ENCODE data around the gene RICTOR. TPM values are rescaled to one million over a fixed set of nuclear protein-coding genes. Genes with fewer than 3 reads are reported as not detected.

RICTOR gene
- total RNA-seq, 1 experiment from 2014 or later = 22.4 TPM

- no peak for TF ChIP-seq CTCF (IDR thresholded peaks at IDR 0.05)
- TF ChIP-seq EMX1 (CRISPR knock-in tag; IDR thresholded peaks at IDR 0.05) = no peak
- TF ChIP-seq ZNF138 (CRISPR knock-in tag; conservative IDR thresholded peaks at IDR 0.05) = no peak
- TF ChIP-seq ESRRA (CRISPR knock-in tag; IDR thresholded peaks at IDR 0.05; ENCODE audit: borderline replicate concordance) = no peak
- no peak for TF ChIP-seq ZNF425 (CRISPR knock-in tag; conservative IDR thresholded peaks at IDR 0.05)
- TF ChIP-seq FOXJ3 (CRISPR knock-in tag; IDR thresholded peaks at IDR 0.05; ENCODE audit: borderline replicate concordance) = no peak
- no peak for TF ChIP-seq CREB1 (CRISPR knock-in tag; IDR thresholded peaks at IDR 0.05)
- no peak for TF ChIP-seq GTF2I (CRISPR knock-in tag; conservative IDR thresholded peaks at IDR 0.05)
- TF ChIP-seq ZNF121 (CRISPR knock-in tag; IDR thresholded peaks at IDR 0.05) = no peak
- TF ChIP-seq ATF2 (CRISPR knock-in tag; IDR thresholded peaks at IDR 0.05; ENCODE audit: borderline replicate concordance, low read depth) = no peak
- TF ChIP-seq IRF2 (CRISPR knock-in tag; IDR thresholded peaks at IDR 0.05; ENCODE audit: borderline replicate concordance, low read depth) = no peak
- TF ChIP-seq NFATC4 (CRISPR knock-in tag; IDR thresholded peaks at IDR 0.05) = no peak
- no peak for TF ChIP-seq FOXK1 (CRISPR knock-in tag; IDR thresholded peaks at IDR 0.05)
- no peak for TF ChIP-seq TCF7 (CRISPR knock-in tag; IDR thresholded peaks at IDR 0.05; ENCODE audit: low read depth)
- no peak for TF ChIP-seq OVOL2 (CRISPR knock-in tag; IDR thresholded peaks at IDR 0.05; ENCODE audit: borderline replicate concordance)
- TF ChIP-seq RORB (CRISPR knock-in tag; IDR thresholded peaks at IDR 0.05) = no peak
- no peak for TF ChIP-seq PRDM15 (CRISPR knock-in tag; IDR thresholded peaks at IDR 0.05)
- TF ChIP-seq ZBTB43 (CRISPR knock-in tag; IDR thresholded peaks at IDR 0.05) = no peak
- no peak for TF ChIP-seq CDX4 (CRISPR knock-in tag; IDR thresholded peaks at IDR 0.05; ENCODE audit: borderline replicate concordance)
- TF ChIP-seq ARID4B (CRISPR knock-in tag; IDR thresholded peaks at IDR 0.05; ENCODE audit: borderline replicate concordance) = no peak
- H3K4me1 Mint-ChIP-seq = peaks cover 56% of the 10 kb centered on the region
- H3K36me3 Mint-ChIP-seq = peaks cover 34% of the 10 kb centered on the region
- H3K27me3 Mint-ChIP-seq (ENCODE audit: low read depth) = no peaks in the 10 kb centered on the region; the same call in 1 of the 2 replicates
- ATAC-seq = peak; percentile 83
- POLR2A ChIA-PET = no interaction called here
- no peak overlapping the region for H3K4me3 Mint-ChIP-seq
- H3K9me3 Mint-ChIP-seq = peaks cover 25% of the 10 kb centered on the region
- CTCF ChIA-PET = no interaction called here
- H3K27ac Mint-ChIP-seq = peak overlapping the region; percentile 85
- DNase-seq (ENCODE audit: low spot score) = no peak
These were observed 9.7 kb downstream of the RICTOR start for GRCh38 chr5:39064450-39064849.
